HG03103 (cell line): ENCODE data around the gene DNAJB2.
A peak's percentile ranks its signal among the peaks of the same experiment; 100 is the strongest.

Experiments used
- ATAC-seq: cut with Tn5 transposase; IDR thresholded peaks from one replicate; pipeline ENCODE4 v1.9.1; 2021; ENCODE audit warnings: low read depth; ENCODE audit not compliant: unreplicated experiment

DNAJB2 gene

GRCh38 chr2:219279151-219279915, at the start of gene DNAJB2:
Gene DNAJB2, plus strand, starts transcription at chr2:219279366. Its CDS starts 468 bp downstream, at chr2:219279834.
- peak; percentile 78 for ATAC-seq

- ATAC-seq: no peak
These were observed 49.1 kb upstream of the DNAJB2 start for GRCh38 chr2:219230059-219230540.

DNA sequence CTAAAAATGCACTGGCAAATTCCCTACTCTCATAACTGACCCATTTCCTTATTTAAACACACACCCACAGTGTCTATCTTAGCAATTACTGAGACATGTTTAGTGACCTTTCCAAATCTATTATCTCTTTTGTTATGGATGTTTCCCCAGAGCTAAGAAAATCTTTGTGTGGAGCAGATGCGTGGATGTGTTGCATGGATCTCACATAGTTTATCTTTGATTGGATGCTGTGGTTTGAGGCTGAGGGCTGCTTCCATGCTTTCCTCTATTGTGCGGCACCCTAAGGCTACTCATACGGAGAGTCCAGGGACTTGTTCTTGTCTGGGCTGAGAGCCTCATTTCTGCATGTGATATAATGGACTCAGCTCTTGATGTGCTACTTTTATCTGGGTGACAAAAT, 44.8 kb upstream of the DNAJB2 start:
- no peak for ATAC-seq

DNA sequence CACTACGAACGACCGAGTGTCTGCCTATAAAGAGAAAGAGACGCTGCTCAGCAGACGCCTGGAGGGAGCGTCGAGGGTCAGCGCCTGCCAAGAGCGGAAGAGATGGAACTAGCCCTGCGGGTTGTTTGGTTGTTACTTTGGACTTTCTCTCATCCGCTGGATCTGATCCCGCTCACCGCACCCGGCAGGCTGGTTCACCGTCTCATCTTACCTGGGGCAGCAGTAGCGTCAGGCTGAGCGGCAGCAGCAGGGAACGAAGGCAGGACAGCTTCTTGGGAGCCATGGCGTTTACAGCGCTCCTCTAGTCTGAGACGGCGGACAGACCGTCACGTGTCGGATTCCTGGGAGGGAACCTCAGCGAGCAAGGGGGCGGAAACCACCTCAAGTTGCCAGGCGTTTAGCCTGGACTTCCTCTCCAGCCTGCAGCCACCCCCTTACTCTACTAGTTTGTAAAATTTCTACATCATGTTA, 35.8 kb upstream of the DNAJB2 start:
- ATAC-seq: no peak

DNA sequence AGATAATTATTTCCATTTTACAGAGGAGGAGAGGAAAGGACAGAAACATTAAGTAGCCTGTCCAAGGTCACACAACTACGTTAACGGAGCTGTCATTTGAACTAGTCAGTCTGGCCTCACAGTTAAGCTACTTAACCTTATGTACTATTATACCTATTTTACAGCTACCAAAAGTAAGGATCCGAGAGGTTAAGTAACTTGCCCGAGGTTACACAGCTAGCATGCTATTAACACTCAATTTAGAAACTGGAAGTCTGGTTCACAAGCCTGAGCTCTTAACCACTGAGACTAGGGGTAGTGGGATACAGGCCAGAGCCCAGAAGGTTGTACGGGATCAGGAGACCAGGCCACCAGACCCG, 34.4 kb upstream of the DNAJB2 start:
- ATAC-seq: no peak

GRCh38 chr2:219245148-219245898, 33.8 kb upstream of the DNAJB2 start, which contains the start of the genes GLB1L and STK16:
Gene GLB1L, minus strand, starts transcription at chr2:219245444. Its CDS starts 1,871 bp downstream, at chr2:219243573.
Gene STK16, plus strand, starts transcription at chr2:219245479. Its CDS starts 521 bp downstream, at chr2:219246000.
- ATAC-seq: peak; percentile 75

DNA sequence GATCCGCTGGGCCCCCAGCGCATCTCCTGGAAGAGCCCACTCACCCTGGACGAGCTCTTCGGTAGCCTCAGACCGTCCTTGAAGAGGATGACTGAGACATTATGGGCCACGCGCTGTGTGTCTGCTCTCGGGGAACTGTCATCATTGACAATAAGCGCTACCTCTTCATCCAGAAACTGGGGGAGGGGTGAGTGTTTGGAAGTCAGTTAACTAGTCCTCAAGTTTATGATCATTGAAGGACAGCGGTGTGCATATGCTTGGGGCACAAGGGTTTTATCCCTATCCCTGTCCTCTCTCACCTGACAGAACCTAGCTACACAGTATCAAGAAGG, 33.3 kb upstream of the DNAJB2 start:
- ATAC-seq: no peak

GRCh38 chr2:219246559-219246958, 32.6 kb upstream of the DNAJB2 start:
- no peak for ATAC-seq

DNA sequence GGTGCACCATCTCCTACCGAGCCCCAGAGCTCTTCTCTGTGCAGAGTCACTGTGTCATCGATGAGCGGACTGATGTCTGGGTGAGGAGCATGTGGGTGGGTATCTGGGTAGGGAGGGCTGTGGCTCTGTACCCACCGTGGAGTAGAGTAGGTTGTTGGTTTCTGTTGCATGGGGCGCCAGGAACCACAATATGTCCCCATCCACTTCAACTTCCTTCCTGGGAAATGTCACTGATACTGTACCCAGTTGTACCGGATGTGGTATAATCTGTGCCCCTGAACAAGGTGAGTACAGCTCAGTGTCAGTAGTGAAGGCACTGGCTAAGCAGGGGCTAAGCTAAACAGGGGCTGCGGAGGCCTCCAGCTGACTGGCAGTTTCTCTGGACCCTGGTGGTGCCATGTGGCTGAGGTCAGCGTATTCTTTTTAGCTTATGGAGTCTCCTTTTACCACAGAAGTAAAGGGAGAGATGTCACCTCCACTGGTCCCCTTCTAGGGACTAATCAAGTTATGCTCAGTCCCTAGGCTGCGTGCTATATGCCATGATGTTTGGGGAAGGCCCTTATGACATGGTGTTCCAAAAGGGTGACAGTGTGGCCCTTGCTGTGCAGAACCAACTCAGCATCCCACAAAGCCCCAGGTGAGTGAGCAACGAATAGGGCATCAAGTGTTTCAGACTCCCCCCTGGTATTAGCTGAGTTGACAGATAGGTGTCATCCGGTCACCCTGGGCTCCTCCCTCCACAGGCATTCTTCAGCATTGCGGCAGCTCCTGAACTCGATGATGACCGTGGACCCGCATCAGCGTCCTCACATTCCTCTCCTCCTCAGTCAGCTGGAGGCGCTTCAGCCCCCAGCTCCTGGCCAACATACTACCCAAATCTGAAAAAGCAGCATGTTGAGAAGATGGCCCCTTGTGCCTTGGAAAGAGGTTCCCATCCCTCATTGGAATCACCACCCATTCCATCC, 31.2 kb upstream of the DNAJB2 start:
- no peak for ATAC-seq

DNA sequence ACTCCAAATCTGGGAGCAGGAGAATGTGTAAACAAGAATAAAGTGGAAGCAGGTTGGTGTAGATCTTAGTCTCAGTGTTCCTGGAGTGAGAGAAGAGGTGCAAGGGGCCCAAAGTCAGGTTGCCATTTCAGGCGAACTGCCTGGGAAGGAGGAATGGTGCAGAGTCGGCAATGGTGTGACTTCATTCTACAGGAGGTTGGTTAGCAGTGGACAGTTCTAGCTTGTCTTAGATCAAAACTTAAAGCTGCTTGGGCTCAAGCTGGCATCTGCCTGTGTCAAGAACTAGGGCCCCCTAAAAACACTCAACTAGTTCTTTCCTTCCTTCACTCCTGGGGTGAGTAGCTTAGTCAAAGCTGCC, 30.3 kb upstream of the DNAJB2 start:
- no peak for ATAC-seq

DNA sequence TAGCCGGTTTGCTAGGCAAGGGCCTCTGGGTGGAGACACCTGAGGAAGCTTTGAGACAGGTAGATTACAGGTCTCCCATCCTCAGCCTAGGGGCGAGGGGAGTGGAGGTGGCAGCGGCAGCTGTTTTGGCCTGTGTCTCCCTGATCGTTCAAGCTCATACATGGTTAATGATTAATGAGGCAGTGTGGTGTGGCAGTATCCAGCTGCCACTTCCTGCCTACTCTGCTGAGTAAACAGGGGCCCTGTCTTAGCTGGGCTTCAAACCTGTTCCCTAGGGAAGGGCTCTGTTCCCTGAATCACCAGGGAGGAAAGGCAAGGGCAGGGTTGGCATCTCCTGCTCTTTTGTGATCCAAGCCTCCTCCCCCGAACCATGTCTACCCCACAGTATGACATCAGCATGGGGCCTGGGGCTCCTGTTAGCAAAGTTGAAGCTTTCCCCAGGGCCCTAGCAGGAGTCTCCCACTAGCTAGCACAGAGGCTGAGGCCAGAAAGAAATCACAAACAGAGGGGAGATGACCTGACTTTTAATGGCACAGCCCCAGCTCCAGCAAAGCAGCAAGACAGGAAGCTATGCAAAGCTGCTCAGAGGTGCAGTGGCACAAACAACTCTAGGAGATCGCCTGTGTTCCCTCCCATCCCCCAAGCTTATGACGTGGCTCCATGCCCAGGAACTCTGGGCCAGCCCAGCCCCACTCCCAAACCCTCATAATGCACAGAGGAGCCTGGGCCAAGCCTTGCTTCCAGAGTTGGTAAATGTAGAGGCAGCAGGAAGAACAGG, 29.8 kb upstream of the DNAJB2 start:
- ATAC-seq: no peak

DNA sequence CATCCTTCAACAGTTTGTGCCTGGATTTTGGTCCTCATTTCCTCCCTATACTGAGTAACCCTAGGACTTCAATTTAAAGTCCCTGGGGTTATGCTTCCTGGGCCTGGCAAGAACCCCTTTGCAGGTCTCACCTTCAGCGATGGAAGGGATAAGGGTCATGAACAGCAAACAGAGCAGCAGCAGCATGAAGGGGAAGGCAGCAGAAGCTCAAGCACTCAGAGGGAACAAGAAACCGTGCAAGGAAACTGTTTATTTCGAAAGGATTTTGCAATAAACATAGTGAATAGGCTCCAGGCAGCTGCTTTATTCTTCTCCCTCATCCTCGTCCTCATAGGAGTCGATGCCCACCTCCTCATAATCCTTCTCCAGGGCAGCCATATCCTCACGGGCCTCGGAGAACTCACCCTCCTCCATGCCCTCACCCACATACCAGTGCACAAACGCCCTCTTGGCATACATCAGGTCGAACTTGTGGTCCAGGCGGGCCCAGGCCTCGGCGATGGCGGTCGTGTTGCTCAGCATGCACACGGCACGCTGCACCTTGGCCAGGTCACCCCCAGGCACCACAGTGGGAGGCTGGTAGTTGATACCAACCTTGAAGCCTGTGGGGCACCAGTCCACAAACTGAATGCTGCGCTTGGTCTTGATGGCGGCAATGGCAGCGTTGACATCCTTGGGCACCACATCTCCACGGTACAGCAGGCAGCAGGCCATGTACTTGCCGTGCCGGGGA, 29.0 kb upstream of the DNAJB2 start:
- ATAC-seq: no peak

DNA sequence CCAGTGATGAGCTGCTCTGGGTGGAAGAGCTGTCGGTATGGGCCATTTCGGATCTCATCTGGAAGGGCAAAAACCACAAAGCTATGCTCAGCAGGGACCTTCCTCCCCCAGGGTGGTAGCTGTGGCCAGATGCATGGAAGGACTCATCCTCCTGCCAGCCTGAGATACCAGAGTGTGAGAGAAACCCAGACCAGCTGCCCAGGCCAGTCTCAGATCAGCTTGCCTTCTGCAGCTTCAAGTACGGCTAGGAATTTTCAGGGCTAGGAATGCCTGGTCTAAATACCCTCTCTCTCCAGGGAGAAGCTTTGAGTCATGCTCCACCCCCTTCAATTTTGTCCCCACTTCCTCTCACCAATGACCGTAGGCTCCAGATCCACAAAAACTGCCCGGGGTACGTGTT, 27.5 kb upstream of the DNAJB2 start:
- no peak for ATAC-seq

DNA sequence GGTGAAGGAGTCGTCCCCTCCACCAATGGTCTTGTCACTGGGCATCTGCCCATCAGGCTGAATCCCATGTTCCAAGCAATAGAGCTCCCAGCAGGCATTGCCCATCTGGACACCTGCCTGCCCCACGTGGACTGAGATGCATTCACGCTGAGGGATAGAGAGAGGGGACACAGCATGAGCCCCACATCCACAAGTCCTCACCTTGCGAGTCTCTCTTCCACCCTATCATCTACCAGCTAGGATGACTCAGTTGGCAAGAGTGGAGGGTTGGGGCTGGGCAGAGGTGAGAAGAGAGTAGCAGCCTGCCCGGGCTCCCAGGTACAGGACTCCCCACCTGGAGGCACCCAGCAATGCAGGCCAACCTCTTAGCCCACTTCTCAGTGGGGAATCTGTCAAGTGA, 27.1 kb upstream of the DNAJB2 start:
- no peak for ATAC-seq

DNA sequence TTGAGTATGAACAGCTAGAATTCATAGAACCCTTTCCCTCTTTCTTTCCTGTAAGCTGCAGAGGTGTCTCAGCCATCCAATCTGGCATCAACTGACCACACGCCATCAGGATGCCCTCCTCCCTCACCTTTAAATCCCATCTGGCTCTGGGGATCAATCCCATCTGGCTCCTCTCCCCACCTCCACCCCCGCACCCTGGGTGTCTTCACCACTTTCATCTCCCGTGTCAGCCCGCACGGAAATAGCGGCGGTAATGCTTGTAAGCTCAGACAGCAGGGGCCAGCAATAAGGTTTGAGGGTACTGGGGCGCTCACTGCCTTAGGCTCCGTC, 26.6 kb upstream of the DNAJB2 start:
- no peak for ATAC-seq

DNA sequence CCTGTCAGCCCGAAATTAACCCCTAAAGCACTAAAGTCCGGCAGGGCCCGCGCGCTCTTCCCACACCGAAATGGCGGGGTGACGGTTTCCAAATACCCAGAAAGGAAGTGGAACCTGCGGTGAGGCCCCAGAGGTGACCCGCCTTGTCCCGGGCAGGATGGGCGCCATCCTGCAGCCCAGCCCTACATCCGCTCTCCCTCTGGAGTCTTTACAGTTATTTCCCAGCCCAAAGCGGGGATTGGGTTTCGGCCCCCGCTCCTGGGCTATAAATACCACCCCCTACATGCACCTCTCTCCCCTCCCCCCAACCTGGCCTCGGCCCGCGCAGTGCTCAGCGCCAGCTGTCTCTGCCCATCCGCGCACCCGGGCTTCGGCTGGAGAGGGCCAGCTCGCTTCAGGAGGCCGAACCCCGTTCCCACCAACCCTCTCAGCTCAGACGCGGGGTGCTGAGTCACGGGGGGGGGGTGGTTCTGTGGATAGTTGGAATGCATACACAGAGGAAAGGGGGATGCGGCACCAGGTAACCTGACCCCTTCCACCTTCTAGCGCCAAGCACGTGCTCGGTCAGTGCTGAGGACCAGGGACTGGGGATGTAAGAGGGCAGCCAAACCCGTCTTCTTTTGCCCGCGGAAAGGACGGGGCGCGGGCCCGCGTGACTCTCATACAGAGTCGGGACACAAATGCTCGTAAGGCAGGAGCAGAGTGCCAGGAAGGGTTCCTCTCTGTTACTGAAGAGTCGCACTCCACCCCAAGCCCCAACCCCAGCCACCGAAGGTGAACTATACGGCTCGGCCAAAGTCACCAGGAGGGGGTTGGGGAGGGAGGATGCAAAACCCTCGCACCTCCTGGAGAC, 26.0 kb upstream of the DNAJB2 start, which contains the start of gene TUBA4B:
TUBA4B (plus strand) TSS at position 344 of the 853 bp plus-strand sequence; CDS start at position 509, 165 bp downstream.
- peak; percentile 21 for ATAC-seq

DNA sequence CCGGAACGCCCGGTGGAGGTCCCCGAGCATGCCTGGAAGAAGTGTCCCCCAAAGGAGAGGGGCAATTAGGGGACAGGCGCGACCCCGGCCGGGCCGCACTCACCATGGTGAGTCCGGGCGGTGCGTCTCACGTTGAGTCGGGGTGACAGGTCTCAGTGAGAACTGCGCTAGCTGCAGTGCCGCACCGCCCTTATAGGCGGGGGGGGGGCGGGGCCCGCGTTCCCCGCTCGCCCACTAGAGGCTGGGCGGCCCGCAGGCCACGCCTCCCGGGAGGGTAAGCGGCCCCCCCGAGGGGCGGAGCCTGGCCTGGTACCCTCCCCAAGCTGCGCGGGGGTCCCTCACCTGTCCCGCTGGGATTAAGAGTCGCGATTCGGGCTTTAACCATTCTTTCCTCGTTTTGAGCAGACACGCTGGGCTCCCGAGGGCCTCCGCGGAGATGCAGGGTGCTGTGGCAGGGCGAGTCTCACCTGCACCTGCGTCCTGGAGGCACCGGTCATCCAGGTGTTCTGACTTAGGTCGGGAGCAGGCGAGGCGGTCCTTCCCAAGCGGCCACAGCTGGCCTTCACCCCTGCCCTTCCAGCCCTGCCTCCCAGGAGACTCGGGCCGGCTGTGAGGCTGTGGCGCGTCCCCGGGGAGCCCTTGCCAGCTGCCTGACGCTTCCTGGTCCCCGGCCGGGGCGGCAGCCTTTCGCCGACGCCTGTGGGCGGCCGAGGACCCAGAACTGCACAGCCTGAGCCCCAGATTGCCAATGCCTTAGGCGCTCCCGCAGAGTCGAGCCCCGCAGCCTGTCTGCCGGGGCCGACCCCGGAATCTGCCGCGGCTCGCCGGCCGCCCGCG, 25.2 kb upstream of the DNAJB2 start, which contains the start of gene TUBA4A:
TUBA4A (minus strand) TSS at position 166 of the 837 bp plus-strand sequence; CDS start at position 106, 60 bp downstream.
- ATAC-seq: peak; percentile 47
